IPS-NIHi11 (cell line): ENCODE measurements around the gene PHACTR3.
"Not testable (repeated sequence)": the region's sequence is repeated elsewhere in the genome, so short reads cannot be mapped to it uniquely, and the experiment has no call there.

Experiments used
- DNase-seq: peaks from one replicate; pipeline ENCODE4 v3.0.0; 2012; ENCODE audit warnings: mixed read lengths, low spot score

PHACTR3 gene

GRCh38 chr20:59829786-59830664, 225.7 kb downstream of the PHACTR3 start:
- DNase-seq: no peak

DNA sequence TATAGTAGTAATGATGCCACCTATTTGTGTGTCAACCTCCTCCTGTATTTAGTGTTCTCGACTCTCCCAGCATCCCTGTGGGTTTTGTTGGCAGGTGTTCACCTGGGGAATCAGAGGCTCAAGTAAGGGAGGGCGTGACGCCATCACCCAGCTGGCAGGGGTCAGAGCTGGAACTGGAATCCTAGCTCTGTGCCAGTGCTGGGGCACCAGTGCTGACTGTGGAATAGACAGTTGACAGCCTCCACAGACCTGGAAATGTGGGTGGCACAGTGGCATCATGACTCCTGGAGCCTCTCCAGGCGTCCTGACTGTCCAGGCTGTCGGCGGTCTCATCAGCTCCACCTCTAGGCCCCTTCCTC, 226.3 kb downstream of the PHACTR3 start:
- DNase-seq: no peak

- no peak for DNase-seq
Observed at GRCh38 chr20:59831024-59831915, 226.9 kb downstream of the PHACTR3 start.

GRCh38 chr20:59831916-59832270, 227.6 kb downstream of the PHACTR3 start:
- DNase-seq: no peak

DNA sequence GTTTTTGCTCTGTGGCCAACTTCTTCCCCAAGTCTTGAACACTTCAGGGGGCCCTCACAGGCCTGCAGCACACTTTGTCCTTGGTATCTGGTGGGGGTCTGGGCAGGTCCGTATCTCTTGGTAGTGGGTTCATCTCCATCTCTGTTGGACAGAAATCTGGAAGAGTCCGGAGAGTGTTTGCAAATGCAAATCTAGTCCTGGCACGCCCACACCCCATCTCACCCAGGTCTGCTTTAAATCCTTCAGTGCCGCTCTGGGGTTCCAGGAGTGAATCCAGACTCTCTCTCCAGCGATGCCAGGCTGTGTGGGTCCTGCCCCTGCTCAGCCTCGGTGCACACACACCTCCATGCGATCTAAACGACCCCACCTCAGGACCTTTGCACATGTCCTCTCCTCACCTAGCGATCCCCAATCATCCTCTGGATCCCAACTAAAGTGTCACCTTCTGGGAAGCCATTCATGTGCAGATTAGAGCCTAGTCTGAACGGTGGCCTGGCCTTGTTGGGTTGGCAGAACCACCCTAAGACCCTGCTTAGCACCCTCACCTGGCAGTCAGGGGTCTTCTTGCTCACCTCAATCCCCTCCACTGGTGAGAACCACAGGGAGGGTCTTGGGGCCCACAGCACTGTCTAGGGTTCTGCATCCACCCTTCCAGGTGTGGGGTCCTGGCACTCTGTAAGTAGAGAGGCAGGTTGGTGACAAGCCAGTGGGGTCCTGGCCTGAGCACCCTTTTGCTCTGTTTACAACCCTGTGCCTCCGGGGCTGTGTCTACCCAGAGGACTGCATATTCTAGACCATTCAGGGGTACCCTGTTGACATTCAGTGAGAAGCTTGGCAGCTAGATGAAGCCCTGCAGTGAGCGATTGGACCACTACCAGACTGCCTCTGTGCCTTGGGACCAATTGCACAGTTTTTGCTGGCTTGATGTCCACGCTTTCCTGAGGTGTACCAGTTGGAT, 228.3 kb downstream of the PHACTR3 start:
- DNase-seq: no peak

DNA sequence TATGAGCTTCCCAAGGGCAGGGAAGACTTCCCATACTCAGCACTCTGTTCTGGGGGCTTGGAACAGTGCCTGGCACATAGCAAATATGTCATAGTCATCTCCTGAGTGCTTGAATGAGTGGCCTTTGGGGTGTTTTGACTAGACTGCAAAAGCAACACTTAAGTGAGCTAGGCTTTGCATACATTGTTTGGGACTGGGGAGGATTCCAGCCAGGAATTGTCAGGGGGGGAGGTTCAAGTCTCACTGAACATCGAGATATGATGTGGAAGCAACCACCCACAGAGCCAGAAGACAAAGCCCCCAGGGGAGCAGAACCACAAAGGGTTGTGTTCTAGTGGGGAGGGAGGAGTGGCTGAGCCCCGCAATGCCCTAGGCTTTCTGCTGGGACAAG, 230.7 kb downstream of the PHACTR3 start:
- no peak for DNase-seq

DNA sequence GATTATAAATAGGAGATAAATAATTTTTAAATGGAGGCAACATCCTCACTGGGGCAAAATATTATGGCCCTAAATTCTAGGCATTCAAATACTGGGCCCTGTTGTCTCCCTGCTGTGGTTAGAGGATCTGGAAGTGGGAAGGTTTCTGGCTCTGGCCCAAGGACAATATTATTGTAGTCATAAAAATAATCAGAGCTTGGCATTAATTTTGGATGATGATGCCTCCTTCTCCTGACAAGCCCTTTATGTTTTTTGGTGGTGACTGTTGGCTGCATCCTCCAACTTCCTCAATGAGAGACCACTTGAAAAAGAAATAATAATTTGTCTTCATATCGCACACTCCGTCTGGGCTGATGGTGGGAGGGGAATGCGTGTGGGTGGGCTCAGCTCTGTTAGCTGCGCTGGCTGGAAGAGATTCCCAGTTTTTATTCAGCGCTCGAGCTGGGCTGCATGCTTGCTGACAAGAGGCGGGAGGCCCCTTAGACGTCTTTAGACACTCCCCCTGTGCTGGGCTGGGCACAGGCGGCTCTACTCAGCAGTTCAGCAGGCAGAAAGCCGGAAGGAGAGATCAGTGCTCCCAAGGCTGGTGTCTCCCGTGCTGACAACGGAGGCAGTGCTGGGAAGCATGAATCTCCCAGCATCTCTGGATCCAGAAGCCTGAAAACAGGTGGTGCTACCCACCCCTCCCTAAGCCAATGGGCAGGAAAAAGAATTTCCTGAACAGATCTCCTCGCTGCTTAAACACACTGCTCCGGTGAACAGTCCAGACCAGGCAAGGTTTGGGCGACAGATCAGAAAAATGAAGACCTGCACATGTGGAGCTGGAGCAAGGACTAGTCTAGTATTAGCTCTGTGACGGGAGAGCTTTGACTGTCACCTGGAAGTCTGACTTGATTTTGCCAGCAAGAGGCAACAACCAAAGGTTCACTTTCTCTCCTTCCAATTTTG, 231.4 kb downstream of the PHACTR3 start:
- peak; percentile 58 for DNase-seq

DNA sequence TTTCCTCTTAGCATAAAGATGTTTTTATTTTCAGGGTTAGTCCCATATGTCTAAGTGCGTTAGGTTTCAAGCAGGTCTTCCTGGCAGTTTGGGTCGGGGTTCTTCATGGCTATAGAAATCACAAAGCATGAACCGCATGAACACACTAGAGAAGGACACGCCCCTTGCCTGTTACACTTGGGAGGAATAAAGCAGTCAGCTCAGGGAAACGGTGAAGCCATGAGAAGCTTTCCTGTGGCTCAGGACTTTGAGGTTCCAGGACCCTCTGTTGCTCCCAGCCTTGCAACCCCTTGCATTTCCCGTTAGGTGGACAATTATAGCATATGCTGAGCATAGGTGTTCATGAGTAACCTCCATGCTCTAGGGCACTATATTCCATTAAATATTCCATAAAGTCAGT, 232.4 kb downstream of the PHACTR3 start:
- DNase-seq: no peak

- no peak for DNase-seq
Observed at GRCh38 chr20:59837623-59838394, 233.5 kb downstream of the PHACTR3 start.

DNA sequence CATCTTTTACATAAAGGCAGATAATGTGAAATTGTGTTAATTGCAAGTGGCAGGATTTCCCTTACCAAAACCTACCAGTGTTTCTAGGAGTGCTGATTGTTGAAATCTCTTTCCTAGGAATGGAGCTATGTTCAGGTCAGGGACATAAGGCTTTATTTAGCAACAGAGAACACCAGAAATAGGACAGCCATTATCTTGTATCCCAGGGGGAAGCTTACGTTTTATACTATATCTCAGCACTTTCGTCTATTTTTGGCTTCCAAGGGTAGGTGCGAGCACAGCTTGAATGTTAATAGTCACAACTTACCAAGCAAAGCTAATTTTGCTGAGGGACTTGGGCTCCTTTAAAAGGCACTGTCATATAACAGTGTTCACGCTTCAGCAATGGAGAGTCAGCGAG, 235.1 kb downstream of the PHACTR3 start:
- no peak for DNase-seq

DNA sequence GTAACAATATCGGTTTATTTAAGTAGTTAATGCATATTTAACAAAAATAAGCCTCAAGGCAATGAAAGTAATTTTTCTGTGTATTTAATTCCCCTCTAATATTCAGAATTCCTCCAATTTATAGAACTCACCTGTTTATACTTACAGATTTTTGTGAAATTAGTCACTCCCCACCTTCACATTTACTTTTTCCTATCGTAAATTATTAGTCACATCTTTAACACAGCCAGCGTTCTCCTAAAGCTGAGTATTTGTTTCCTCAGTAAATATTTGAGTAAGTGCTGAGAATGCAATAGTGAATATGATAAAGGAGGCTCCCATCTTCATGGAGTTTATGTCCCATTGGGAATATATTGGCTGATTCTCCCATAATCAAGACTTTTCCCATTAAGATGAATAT, 241.1 kb downstream of the PHACTR3 start:
- no peak for DNase-seq

DNA sequence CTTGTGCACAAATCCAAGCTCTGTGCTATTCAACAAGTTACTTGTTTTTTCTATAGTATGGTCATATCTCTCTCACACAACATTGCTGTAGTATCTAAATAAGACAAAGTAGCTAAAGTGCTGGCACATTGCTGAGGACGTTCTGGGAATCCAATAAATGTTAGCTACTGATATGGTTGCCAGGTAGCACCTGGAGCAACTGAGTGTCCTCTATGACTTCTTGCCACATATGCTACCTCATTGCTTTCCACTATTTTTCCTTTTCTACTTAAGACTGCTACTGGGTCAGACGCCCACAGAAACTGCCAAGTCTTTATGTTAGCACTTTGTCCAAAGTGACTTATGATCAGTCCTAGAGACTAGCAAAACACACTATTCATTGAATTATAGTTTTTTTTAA, 243.8 kb downstream of the PHACTR3 start:
- DNase-seq: no peak

GRCh38 chr20:59850018-59850641, 245.8 kb downstream of the PHACTR3 start:
- peak; percentile 29 for DNase-seq

GRCh38 chr20:59856526-59856925, 252.2 kb downstream of the PHACTR3 start:
- not testable (repeated sequence) for DNase-seq

- DNase-seq: not testable (repeated sequence)
Observed at GRCh38 chr20:59856941-59857340, 252.6 kb downstream of the PHACTR3 start.

DNA sequence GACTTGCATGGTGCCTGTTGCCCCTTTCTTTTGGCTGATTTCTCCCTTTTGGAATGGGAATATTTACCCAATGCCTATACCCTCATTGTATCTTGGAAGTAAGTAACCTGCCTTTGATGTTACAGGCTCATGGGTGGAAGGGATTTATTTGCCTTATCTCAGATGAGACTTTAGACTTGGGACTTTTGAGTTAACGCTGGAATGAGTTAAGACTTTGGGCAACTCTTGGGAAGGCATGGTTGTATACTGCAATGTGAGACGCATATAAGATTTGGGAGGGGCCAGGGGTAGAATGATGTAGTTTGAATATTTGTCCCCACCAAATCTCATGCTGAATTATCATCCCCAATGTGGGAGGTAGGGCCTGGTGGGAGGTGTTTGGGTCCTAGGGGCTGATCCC, 253.6 kb downstream of the PHACTR3 start:
- no peak for DNase-seq

DNA sequence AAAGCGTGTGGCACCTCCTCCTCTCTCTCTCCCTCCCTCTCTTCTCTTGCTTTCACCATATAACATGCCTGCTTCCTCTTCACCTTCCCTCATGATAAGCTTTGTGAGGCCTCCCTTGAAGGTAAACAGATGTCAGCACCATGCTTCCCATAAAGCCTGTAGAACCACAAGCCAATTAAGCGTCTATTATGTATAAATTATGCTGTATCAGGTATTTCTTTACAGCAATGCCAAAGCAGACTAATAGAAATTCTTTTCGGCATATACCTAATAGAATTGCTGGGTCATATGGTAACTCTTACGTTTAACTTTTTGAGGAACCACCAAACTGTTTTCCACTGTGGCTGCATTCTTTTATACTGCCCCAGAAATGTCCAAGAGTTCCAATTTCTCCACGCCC, 254.1 kb downstream of the PHACTR3 start:
- DNase-seq: no peak

DNA sequence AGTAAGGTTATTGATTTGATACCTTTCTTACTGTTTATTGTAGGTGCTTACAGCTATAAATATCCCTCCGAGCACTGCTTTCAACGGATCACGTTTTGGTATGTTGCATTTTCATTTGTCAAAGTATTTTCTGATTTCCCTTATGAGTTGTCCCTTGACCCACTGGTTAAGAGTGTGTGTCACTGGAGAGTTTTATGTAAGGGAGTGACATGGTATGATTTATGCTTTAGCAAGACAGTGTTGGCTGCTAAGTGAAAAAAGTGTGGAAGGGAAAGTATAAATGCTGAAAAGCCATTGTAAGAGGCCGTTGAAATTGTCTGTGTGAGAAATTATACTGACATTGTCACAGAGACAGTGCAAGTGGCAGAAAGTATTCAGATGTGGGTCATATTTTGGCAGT, 257.1 kb downstream of the PHACTR3 start:
- DNase-seq: no peak

- no peak for DNase-seq
Observed at GRCh38 chr20:59863058-59863457, 258.7 kb downstream of the PHACTR3 start.

GRCh38 chr20:59864726-59865125, 260.4 kb downstream of the PHACTR3 start:
- DNase-seq: no peak
